ENCODE data around the gene CIAO3.
"Not testable (repeated sequence)": the region's sequence is repeated elsewhere in the genome, so short reads cannot be mapped to it uniquely, and the experiment has no call there.

Gene CIAO3

DNA sequence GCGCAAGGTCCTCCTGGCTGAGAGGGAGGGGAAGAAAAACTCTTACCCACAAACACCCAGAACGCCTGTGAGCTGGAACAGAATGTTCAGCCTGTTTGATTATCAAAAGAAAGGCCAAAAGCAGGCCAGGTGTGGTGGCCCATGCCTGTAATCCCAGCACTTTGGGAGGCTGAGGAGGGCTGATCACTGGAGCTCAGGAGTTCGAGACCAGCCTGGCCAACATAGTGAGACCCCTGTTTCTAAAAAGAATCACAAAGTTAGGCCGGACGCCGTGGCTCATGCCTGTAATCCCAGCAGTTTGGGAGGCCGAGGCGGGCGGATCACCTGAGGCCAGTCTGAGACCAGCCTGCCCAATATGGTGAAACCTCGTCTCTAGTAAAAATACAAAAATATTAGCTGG lies 35.5 kb upstream of the CIAO3 start:
- DNase-seq (ENCODE audit: low read depth in 2 of 2): not testable (repeated sequence)

DNA sequence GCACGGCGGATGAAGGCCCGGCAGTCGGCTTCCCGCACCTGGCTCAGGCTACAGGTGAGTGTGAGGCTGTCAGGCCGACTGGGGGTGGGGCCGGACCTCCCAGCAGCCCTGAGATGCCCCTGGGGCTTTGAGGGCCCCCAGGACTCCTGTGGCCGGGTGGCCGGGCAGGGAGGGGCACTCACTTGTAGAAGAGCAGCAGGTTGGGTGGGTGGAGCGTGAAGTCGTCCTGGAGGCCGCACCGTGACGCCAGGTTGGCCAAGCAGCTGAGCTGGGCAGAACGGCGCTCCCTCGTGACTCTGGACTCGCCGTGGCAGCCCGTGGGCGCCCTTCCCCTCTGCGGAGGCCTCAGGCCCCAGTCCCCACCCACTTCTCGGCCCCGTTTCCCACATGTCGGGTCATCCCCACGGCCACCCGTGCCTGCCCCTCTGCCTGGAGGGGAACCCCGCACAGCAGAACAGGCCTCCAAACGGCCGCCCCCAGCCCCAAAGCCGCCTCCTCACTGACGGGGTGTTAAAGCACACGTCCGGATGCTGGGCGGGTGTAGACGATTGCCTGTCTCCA lies 34.5 kb upstream of the CIAO3 start:
- DNase-seq (ENCODE audit: low read depth in 2 of 2): no peak

DNA sequence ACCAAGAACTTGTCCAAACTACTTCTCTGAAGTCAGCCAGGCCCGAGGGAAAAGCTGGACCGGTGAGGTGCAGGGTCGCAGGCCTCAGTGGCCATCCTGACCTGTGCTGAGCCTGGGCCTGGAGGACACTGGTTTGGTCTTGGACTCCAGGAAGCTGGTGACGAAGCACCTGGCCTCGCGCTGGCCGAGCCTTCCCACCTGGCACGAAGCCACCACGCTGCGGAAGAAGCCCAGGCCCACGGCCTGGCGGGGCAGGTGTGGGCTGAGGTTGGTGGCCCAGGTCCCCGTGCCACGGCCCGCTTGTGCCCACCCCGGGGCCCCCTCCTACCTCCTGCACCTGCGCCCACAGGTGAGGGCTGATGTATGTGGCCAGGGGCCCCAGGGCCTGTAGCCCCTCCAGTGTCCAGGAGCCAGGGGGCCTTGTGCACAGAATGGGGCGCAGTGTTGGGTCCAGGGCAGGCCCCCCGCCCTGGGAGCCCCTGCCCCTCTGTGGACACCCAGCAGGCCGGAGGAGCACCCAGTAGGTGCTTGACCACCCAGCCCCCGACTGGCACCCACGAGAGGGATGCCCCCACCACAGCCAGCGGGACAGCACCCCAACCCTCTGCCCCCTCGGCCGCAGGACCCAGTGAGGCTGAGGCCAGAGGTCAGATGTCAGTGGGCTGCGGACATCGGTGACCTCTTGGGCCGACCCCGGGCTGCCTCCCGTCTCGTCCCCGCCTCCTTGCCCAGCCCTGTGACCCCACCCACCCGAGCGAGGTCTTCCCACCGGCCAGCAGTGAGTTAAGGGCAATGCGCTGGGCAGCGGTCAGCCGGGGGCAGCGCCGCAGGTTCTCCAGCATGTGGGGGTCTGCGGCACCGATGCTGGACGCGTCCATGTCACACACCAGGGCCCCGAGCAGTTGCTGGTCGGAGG lies 33.5 kb upstream of the CIAO3 start:
- DNase-seq (ENCODE audit: low read depth in 2 of 2): no peak

DNA sequence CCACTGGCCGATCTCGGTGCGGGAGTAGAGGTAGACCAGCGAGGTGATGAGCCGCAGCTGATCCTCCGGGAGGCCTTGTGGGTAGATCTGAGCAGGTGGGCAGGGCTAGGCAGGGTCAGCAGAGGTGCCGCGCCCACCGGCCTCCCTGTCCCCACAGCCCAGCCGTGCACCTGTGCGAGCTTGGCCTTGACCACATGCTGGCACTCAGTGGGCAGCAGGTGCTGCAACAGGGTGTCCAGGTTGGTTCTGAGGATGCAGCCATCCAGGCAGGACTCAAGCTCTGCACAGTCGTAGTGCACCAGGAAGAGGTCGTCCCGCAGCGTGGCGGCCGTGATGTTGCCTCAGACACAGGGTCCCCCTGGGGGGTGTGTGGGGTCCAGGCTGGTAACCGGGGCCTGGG lies 32.2 kb upstream of the CIAO3 start:
- DNase-seq (ENCODE audit: low read depth in 2 of 2): no peak

DNA sequence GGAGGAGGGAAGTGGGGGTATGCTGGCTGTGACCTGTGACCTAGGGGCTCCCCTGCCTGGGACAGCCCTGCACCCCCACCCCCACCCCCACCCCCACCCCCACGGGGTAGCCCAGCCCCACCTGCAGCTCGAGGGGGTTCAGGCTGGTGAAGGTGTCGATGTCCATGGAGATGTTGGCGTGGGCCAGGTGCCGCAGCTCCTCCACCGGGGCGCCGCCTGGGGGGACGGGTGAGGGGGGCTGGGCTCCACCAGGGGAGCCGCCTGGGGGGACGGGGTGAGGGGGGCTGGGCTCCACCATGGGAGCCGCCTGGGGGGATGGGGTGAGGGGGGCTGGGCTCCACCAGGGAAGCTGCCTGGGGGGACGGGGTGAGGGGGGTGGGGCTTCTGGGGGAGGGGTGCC lies 29.6 kb upstream of the CIAO3 start:
- no peak for DNase-seq (ENCODE audit: low read depth in 2 of 2)

DNA sequence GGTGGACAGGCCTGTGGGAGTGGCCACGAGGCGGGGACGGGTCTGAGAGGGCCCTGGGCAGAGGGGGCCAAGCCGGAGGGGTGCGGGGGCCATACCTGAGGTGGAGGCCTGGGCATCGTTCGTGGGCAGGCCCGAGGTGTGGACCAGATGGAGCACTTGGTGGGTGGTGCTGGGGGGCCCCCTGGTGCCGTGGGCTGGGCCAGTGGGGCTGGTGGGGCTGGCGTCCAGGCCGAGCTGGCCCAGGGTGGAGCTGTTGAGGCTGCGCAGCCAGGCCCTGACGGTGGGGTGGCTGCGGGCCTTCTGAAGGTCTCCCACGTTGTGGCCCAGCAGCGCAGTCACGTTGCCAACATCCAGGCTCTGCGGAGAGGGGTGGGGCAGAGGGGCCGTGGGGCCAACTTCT lies 29.1 kb upstream of the CIAO3 start:
- no peak for DNase-seq (ENCODE audit: low read depth in 2 of 2)

DNA sequence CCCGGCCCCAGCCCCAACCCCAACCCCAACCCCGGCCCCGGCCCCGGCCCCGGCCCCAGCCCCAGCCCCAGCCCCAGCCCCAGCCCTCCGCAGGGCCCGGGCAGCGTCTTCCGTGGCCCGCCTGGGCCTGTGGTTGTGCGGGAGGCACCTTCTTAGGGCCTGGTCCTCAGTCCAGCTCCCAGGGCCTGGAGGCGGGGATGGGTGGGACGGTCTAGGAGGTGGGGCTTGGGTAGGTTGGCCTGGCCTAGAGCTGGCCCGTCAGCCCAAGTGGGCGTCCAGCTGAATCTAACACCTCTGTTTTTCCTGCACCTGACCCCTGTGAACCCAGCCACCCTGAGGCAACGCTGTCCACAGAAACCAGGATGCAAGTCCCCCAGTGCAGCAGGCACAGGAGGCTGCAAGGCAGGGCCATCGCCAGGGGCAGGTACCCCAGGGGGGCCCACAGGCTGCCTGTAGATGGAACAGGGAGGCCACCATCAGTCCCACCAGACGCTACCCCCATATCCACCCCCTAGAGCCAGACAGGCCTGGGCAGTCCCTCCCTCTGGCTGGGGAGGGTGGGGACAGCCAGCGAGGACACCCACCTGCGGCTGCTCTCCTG lies 28.5 kb upstream of the CIAO3 start:
- no peak for DNase-seq (ENCODE audit: low read depth in 2 of 2)

DNA sequence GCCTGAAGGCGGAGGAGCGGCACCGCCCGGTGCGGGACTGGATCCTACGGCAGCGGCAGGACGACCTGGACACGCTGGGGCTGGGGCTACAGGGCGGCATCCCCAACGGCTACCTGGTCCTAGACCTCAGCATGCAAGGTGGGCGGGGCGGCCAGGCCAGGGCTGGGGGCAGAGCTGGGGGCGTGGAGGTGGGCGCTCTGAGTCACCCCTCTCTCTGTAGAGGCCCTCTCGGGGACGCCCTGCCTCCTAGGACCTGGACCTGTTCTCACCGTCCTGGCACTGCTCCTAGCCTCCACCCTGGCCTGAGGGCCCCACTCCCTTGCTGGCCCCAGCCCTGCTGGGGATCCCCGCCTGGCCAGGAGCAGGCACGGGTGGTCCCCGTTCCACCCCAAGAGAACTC lies 27.6 kb upstream of the CIAO3 start:
- DNase-seq (ENCODE audit: low read depth in 2 of 2): no peak

DNA sequence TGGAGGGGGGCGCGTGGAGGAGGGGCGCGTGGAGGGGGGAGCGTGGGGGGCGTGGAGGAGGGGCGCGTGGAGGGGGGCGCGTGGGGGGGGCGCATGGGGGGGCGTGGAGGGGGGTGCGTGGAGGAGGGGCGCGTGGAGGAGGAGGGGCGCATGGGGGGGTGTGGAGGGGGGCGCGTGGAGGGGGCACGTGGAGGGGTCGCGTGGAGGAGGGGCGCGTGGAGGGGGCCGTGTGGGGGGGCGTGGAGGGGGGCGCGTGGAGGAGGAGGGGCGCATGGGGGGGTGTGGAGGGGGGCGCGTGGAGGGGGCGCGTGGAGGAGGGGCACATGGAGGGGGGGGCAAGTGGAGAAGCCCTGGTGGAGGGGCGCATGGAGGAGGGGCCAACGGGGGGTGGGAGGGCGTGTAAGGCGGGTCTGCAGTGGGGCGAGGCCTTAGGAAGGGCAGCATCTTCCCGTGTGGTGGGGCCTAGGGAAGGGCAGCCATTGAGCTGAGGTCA lies 27.0 kb upstream of the CIAO3 start:
- DNase-seq (ENCODE audit: low read depth in 2 of 2): no peak

DNA sequence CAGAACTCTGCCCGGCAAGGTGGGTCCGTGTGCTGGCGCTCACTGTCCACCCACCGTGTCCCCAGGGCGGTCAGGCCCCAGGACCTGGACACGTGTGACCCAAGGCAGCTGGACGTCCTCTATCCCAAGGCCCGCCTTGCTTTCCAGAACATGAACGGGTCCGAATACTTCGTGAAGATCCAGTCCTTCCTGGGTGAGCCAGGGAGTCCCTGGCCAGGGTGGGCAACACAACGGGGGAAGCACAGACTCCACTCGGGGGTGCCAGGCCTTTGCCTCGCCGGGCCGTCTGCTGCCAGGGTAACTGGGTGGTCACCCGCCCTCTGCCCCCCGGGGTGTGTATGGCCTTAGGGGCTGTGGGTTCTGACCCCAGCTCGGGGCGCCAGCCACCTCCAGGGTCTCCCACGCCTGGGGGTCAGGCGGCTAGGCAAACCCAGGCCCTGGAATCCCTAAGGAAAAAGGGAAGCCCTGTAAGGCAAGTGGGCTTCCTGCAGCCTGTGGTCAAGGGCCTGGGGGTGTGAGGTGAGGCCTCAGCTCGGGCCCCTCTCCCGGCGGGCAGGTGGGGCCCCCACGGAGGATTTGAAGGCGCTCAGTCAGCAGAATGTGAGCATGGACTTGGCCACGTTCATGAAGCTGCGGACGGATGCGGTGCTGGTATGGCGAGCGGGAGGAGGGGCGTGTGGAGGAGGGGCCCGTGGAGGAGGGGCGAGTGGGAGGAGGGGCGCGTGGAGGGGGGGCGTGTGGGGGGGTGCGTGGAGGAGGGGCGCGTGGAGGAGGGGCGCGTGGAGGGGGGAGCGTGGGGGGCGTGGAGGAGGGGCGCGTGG lies 26.2 kb upstream of the CIAO3 start:
- no peak for DNase-seq (ENCODE audit: low read depth in 2 of 2)

DNA sequence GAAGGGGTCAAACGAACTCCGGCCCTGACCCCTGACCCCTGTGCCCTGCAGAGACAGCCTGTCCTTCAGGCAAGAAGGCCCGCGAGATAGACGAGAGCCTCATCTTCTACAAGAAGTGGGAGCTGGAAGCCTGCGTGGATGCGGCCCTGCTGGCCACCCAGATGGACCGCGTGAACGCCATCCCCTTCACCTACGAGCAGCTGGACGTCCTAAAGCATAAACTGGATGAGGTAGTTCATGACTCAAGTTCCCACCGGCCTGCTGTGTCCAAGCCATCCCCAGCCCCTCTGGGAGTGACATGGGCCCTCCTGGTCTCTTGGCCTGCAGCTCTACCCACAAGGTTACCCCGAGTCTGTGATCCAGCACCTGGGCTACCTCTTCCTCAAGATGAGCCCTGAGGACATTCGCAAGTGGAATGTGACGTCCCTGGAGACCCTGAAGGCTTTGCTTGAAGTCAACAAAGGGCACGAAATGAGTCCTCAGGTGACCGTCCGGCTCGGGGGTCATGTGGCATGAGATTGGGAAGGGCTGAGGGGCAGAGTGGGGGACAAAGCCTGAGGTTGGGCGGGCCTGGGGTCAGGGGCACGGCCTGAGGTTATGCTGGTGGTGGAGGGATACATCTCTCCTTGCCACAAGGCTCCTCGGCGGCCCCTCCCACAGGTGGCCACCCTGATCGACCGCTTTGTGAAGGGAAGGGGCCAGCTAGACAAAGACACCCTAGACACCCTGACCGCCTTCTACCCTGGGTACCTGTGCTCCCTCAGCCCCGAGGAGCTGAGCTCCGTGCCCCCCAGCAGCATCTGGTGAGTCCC lies 25.4 kb upstream of the CIAO3 start:
- no peak for DNase-seq (ENCODE audit: low read depth in 2 of 2)

DNA sequence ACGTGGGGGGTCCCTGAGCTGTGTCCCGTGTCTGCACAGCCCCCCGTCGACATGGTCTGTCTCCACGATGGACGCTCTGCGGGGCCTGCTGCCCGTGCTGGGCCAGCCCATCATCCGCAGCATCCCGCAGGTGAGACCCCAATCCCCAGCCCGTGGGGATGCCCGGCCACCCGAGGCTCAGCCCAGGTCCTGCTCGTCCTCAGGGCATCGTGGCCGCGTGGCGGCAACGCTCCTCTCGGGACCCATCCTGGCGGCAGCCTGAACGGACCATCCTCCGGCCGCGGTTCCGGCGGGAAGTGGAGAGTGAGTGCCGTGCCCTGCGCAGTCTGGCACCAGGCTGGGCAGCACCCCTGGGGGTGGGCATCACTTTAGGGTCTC lies 24.7 kb upstream of the CIAO3 start:
- no peak for DNase-seq (ENCODE audit: low read depth in 2 of 2)

DNA sequence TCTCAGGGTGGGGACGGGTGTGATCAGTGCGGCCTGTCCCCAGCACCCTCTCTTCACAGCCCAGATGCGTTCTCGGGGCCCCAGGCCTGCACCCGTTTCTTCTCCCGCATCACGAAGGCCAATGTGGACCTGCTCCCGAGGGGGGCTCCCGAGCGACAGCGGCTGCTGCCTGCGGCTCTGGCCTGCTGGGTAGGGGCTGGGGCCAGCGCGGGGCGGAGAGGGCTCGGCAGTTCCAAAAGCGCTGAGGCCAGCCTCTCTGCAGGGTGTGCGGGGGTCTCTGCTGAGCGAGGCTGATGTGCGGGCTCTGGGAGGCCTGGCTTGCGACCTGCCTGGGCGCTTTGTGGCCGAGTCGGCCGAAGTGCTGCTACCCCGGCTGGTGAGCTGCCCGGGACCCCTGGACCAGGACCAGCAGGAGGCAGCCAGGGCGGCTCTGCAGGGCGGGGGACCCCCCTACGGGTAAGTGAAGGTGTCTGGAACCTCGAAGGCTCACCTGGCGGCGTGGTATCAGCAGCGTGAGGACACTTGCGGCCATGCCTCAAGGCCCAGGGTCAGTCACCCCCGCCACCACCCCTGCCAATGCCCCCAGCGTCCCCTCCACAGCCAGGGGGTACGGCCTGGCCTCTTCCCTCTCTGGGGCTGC lies 24.2 kb upstream of the CIAO3 start:
- DNase-seq (ENCODE audit: low read depth in 2 of 2): no peak

DNA sequence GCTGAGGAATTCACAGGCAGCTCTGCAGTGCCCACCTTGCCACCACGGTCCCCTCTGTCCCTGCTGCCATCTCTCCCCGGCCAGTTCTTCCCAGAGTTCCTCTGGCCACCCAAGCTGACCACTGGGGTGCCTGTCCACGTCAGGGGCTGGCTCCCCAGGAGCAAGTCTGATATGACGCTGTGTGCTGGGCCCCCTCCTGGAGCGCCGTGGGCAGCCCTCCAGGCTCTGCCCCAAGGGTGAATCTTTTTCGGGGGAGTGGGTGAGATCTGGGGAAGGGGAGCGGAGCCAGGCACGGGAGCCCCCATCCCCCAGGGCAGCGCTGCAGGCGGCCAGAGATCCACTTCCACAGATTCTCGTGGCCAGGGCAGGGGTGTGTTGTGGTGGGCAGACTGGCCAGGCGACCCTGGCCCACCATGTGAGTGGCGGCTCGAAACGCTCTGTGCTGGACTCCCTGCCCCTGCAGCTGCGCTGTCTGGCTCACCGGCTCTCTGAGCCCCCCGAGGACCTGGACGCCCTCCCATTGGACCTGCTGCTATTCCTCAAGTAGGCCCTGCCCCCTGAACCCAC lies 23.5 kb upstream of the CIAO3 start:
- DNase-seq (ENCODE audit: low read depth in 2 of 2): no peak

DNA sequence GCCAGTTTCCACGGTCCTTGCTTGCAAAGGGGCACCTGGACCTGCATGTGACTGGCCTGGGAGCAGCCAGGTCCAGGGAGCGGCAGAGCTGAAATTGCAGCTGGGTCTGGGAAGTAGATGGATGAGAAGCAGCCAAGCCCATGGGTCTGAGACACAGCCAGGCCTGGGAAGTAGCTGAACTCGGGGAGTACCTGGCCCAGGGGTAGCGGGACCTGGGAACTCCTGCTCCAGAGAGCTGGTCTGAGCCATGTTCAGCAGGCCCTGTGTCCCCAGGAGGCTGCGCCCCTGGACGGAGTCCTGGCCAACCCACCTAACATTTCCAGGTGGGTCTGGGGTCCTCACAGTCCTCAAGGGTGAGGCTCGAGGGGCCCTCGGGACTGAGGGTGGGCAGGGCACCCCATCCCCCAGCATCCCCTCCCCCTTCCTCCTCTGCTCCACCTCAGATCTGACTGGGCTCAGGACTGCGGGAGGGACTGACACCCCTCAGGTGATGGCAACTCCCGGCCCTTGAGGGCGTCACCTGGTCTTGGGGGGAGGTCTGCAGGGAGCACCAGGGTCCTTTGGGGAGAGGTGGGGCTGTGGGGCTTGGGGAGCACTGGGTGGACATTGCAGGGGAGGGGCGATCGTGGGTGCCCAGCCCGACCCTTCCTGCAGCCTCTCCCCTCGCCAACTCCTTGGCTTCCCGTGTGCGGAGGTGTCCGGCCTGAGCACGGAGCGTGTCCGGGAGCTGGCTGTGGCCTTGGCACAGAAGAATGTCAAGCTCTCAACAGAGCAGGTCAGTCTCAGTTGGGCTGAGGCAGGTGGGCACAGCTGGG lies 22.8 kb upstream of the CIAO3 start:
- DNase-seq (ENCODE audit: low read depth in 2 of 2): no peak

DNA sequence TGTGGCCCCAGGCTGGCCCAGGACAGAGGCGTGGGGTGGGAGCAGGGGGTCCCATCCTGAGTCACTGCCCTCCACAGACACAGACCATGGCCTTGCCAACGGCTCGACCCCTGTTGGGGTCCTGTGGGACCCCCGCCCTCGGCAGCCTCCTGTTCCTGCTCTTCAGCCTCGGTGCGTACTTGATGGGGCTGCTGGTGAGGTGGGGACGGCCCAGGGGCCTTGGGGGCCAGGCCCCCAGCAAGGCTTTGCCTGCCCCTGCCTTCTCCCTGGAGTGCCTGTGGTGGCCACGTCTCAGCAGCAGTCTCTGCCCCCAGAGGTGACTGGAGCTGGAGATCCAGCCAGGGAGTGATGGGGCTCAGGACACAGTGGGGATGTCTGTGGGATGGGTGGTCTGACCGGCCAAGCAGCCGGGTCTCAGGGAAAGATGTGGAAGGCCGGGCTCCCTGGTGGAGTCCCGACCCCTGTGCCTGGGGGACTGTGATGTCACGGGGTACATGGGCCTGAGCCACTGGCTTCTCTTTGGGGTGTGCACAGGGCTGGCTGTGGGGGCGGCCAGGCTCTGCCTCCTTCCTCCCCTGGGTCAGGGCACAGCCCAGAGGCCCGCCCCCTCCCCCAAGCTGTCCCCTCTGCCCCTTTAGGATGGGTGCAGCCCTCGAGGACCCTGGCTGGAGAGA lies 21.9 kb upstream of the CIAO3 start:
- no peak for DNase-seq (ENCODE audit: low read depth in 2 of 2)

DNA sequence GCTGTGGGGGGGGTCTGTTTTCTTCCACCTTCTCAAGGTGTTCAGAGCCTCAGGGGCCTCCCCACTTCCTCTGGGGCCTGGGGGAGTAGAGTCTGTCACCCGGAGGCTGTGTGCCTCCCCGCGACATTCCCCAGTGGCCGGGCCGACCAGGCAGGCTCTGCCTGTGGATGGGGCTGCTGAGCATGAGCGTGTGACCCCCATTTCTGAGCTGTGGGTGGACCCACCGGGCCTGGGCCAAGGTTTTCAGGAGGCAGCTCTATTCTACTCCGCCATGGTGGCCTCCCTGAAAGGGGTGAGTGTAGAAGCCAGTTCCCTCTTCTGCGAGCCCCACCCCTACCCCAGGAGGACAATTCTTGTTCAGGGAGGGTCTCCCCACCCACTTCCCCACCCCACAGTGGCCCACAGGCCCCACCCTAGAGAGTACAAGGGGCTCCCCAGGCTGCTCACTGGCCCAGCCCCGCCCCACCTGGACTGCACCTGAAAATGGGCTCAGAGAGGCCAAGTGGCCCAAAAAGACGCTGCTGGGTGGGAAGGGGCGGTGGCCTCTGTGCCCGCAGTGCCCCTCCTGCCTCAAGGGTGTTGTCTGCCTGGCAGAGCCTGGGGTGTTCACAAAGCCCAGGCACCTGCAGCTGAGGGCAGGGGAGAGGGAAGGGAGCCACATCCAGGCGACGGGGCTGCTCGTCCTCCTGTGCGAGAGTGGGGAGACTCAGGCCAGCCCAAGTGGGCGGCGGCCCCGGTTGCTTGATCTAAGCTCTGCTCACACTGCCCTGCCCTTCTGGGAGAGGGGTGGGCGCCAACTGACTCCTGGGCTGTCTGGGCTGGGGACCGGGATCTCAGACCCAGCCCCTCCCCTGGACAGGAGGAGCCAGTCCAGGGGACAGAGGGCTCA lies 21.1 kb upstream of the CIAO3 start:
- no peak for DNase-seq (ENCODE audit: low read depth in 2 of 2)
